Activated CD4-positive, alpha-beta T cell treated with anti-CD3 and anti-CD28 coated beads, Interleukin-2, amount 50 U/mL, for 1 hour (primary cell): ENCODE data around the gene PRMT7.
A peak's percentile ranks its signal among the peaks of the same experiment; 100 is the strongest.

Experiments
- DNase-seq: peaks from one replicate; pipeline ENCODE4 v3.0.0-alpha.2; 2020

The PRMT7 gene

GRCh38 chr16:68379472-68380347 lies 68.9 kb downstream of the PRMT7 start:
- DNase-seq, result no peak

- no peak for DNase-seq
Observed at GRCh38 chr16:68380348-68380670, 69.5 kb downstream of the PRMT7 start.

GRCh38 chr16:68380676-68381362 lies 70.0 kb downstream of the PRMT7 start:
- DNase-seq, result no peak

DNA sequence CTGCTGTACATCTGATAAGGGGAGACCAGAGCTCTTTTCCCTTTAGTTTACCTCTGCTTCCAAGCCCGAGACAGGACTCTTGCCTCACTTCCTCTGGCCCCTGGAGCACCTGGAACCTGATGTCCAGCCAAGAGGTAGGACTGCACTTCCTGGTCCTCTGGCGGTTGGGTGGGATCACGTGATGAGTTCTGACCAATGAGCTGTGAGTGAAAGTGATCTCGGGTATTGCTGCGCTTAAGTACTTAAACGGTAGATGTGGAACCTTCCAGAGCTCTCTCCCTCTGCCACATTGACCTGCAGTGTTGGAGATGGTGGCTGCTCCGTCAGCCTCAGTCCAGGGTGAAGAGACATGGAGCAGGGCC lies 70.5 kb downstream of the PRMT7 start:
- no peak for DNase-seq

DNA sequence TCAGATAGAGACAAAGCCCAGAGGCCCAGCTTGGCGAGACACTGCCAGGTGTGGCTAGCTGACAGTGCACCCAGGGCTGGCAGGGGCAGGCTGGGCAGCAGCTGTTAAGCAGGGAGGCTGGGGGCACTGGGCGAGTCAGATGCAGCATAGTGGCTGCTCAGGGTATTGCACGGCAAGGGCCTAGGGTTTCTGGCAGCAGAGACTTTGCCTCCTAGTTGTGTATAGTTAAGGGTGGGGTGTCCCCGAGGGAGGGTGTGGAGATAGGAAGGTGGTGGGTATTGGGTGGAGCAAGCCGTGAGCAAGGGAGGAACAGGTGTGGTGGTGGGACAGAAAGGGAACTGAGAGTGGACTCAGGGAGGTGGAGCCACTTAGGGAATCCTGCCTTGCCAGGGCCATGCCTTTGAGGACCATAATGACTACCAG lies 71.5 kb downstream of the PRMT7 start:
- DNase-seq, result no peak

DNA sequence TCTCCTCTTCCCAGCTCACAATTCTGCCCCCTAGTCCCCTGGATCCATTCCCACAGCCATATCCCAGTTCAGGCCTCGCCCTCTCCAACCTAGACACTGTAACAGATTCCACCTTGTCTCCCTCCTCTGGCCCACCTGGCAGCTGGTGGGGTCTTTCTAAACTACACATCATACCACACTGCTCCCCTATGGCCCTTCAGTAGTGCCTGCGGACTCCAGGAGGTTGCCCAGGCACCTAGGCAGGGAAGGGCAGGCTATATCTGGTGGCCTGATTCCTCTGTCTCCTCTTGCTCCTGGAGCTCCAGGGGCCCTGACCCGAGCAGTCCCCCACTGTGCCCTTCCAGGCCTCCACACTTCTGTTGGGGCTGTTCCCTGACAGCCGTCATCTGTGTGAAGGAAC lies 73.0 kb downstream of the PRMT7 start:
- no peak for DNase-seq

DNA sequence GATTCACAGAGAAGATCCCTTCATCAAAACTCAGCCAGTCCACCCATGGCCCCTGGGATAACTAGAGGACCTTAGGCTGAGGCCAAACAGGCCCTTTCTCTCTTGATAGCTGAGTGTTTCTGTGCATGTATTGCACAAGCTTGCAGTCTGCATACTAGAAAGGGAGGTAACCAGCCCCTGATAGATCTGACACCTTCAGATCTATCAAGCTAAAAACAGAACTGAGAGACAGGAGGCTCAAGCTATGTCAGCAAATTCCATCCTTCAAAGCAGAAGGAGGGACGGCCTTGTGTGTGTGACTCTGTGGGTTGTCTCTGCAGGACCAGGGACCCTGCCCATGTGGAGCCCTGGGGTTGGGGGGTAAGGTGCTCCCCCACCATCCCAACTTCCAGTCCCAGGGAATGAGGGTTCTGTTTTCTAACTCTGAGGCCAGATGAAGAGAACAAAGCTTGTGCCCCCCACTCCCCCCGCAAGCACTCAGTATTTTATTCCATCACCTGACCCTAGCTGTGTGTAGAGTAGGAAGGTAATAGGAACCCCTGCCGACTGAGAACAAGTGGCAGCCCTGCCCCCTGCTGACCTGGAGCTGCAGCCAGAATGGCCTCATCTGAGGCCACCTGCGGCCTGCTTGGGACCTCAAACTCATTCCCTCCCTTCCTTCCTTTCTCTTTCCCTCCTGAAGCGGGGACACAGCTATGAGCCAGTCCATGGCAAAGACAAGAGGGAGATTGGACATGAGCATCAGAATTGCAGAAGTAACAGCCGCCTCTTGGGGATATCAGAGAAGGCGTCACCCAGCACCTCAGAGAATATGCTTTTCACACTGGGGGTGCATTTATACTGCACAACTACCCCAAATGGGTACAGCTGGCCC lies 73.7 kb downstream of the PRMT7 start:
- DNase-seq, result no peak

DNA sequence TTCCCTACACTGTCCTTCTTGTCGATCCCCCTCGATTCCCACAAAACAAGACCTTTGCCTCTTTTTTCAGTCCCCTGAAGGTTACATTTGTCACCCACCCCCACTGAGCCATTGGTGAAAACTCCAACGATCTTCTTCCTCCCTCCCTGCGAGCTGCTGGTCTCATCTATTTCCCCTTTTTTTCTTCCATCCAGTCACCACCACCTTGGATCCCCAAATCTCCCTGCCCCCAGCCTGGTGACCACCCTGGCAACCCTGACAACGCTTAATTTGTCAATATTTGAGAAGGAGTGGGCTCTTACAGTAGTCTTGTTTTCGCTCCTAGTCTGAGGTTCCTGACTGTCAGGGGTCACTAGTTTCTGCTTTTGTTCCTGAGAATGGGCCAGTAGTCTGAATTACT lies 74.6 kb downstream of the PRMT7 start:
- DNase-seq, result no peak

- DNase-seq, result no peak
Observed at GRCh38 chr16:68386628-68387027, 75.8 kb downstream of the PRMT7 start.

- DNase-seq, result no peak
Observed at GRCh38 chr16:68387301-68387700, 76.5 kb downstream of the PRMT7 start.

DNA sequence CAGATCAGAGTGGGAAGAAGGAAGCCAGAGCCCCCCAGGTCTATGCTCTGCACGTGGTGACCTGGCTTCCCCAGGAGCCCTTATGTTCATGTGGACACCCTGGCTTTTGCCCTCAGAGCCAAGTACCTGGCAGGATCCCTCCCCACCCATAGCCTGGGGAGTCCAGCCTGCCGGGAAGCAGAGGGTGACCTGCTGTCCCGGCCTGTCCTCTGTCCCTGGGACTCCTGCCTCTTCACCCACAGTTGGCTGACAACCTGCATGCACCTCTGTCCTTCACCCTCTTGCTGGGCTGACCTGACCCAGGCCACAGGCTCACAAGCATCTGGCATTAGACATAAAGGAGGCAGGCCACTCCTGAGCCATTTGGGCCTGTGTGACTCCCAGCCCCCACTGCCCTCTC lies 77.3 kb downstream of the PRMT7 start:
- no peak for DNase-seq

DNA sequence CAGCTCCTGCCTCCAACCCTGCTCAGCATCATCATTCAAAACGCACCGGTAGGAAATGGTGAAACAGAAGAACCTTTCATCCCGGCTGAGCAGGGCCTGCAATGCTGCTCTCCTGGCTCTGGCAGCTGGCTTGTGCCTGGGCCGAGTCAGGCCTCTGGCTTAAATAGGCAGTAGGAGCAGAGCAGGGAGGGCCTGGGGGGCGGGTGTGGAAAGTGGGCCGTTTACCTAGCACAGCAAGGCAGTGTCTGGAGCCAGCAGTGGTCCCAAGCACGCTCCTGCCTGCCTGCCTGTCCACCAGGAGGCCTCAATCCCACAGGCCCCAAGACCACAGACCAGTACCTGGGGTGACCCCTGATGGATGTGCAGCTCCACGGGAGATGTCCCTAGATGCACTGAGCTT lies 78.2 kb downstream of the PRMT7 start:
- no peak for DNase-seq

DNA sequence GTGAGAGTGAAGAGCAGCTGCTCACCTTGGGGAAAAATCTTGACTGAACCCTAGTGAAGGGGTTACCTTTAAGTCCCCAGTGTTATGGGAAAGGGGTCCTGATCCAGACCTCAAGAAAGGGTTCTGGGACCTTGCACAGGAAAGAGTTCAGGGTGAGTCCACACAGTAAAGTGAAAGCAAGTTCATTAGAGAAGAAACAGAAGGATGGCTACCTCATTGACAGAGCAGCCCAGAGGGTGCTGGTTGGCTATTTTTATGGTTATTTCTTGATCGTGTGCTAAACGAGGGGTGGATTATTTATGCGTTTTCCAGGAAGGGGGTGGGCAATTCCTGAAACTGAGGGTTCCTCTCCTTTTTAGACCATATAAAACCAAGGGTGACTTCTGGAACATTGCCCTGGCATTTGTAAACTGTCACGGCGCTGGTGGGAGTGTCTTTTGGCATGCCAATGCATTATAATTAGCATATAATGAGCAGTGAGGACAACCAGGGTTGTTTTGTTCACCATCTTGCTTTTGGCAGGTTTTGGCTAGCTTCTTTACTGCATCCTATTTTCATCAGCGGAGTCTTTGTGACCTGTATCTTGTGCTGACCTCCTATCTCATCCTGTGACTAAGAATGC lies 79.0 kb downstream of the PRMT7 start:
- DNase-seq, result no peak

DNA sequence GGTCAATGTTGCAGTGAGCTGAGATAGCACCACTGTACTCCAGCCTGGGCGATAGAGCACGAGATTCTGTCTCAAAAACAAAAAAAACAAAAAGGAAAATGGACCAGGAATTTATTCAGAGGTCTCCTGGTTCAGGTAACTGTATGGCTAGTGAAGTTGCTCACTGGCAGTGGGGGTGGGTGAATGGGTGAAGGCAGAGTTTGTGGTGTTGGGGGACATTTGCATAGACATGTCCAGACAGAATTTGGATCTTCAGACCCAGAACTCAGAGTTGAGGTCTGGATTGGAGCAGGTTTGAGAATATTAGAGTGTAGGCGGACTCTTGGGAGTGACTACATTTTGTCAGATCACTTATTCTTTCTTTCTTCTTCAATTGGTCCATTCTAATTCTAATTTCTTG lies 82.5 kb downstream of the PRMT7 start:
- DNase-seq, result no peak

DNA sequence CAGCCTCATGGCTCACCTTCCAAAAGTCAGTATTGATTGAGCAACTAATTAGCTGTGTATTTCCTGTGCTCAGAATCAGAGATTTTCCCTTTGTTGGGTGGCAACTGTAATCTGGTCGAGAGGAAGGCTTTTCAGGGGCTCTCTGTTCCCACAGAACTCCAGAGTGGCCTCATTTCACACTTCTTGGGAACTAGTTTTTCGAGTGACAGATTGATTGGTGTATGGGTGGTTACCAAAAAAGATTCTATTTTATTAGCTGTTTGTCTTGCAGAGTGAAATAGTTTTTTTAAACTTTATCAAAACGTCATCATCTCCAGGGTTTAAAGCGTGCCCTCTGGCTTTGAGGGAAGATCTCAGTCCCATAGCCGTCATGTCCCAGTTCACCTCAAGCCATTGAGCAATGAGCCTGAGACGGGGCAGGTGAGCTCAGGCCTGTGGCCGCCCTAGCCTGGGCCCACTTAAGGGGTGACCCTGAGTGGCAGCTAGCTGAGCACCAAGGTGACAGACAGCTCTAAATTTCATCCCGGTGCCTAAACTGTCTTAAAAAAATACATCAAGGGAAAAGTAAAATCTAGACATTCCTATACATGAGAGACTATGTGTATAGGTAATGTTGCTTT lies 84.5 kb downstream of the PRMT7 start:
- no peak for DNase-seq

DNA sequence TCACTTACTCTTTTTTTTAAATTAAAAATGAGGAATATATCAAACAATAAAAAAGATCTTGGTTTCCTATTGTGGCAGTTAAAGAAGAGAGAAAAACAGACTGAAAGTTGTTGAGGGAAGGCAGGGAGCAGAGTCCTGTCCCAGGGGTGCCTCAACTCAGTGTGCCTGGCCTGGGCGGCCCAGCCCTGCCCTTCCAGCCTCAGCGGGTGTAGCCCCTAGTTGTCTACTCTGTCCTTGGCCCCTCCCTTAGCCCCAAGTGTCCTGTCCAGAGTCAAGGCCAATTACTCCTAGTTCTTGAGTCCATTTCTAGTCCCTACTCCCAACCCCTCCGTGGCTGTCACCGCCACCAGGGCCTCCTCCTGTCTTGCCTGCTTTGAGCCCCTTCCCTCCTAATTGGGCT lies 85.0 kb downstream of the PRMT7 start:
- DNase-seq, result no peak

- DNase-seq, result peak; percentile 55
Observed at GRCh38 chr16:68396481-68396880, 85.7 kb downstream of the PRMT7 start.

- DNase-seq, result no peak
Observed at GRCh38 chr16:68397710-68398201, 86.9 kb downstream of the PRMT7 start.

DNA sequence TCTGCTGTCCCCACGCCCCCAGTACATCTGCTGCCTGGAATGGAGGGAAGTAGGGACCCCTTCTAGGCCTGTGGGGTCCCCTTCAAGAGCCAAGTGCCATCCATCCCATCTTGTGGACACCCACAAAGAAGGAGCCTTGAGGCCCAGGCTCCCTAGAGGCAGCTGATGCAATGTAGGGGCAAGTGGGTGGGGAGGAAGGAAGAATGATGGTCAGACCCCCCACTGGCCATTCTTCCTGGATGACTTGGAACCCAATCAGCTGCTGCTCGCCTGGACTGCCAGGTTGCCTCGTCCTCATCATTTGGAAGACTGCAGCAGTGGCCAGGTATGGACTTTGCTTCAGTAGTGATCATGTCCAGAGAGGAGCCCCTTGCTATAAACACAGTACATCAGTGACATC lies 88.6 kb downstream of the PRMT7 start:
- no peak for DNase-seq

DNA sequence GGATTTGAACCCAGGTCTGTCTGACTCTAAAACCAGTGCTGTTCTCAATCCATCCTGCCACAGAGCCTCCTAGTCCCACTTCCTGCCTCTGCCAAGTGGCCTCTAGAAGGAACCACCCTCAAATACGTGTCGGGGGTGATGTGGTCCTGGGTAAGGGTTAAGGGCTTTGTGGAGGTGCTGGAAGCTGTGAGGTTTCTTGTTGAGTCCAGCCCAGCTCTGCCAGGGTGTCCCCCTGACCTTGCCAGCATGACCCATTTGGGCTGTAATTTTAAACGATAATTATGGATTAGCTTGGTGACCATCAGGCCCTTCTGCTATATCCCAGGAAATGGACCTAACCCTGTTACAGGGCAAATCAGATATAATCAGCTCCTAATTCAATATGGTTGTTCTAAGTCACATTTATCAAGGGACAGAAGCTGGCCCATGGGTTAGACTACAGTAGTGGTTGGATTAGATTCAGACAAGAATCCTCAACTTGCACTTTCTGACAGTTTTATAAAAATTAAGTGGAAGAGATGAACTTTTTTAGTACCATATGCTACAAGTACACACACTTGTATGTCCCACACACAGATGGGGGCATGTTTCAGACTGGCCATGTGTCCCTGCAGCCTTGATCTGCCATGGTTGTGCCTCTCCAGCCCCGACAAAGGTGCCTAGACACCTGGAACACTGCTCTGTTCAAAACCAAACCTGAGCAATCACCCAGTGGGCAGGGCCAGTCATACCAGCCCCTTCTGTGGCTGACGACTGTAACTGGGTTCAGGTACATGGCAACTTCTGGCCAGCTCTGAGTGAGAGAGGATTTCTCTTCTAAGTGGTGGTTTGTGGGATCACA lies 89.5 kb downstream of the PRMT7 start:
- DNase-seq, result no peak

GRCh38 chr16:68400924-68401460 lies 90.2 kb downstream of the PRMT7 start:
- DNase-seq, result peak; percentile 8
